ENCODE data around the gene PTPRO.

PTPRO gene

DNA sequence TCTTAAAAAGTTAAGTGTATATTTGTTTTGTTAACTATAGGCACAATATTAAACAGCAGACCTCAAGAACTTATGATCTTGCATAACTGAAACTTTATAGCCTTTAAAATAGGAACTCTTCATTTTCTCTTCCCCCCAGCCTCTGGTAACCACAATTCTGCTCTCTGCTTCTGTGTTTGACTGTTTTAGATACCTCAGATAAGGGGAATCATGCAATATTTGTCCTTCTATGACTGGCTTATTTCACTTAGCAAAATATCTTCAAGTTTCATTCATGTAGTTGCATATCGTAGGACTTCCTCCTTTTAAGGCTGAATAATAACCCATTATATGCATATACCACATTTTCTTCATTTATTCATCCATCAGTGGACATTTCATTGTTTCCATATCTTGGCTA is 131.3 kb downstream of the PTPRO start:
- peak in 3 of 4 experiments; percentile 1 to 18 (median 4) for DNase-seq

DNA sequence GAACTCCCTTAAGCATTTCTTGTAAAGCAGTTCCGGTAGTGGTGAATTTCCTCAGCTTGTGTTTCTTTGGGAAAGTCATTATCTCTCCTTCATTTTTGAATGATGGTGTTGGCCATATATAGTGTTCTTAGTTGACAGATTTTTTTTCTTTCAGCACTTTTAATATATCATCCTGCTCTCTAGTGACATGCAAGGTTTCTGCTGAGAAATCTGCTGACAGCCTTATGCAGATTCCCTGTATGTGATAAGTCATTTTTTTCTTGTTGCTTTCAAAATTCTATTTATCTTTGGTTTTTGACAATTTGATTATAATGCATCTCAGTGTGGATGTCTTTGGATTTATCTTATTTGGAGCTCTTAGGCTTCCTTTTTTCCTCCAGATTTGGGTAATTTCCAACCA is 135.7 kb downstream of the PTPRO start:
- no peak for DNase-seq

DNA sequence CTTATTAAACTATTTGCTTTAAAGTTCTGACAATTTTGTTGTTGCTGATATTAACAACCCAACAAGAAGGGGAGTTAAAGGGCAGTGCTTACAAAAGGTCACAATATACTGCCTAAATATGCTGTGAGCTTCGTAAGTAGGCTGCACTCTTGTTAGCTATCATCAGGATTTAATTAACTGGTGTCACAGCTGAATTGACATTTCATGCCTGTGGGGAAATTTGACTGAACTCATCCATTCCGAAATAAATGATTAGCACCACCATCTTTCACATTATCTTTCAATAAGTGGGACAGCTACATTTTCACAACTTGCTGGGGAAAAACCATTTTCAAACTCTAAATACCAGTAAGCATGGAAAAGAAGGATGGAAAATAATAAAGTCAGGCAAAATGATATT is 146.6 kb downstream of the PTPRO start:
- no peak for DNase-seq

DNA sequence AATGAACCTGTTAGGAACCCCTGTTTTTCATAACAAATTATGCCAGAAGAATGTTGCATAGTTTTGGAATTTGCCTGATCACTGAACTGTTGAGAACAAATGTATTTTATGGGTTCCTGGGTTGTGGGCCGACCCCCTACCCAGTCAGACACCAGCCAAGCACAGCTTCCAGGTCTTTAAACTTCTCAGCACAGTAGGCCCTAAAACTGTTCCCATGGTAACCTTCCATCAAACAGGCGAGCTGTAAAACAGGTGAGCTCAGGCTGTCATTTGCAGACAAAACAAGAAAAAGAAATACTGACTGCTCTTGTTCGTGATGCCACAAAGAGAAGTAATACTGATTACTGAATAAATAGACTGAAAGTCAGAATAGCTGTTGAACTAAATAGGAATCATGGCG is 147.0 kb downstream of the PTPRO start:
- DNase-seq = no peak

DNA sequence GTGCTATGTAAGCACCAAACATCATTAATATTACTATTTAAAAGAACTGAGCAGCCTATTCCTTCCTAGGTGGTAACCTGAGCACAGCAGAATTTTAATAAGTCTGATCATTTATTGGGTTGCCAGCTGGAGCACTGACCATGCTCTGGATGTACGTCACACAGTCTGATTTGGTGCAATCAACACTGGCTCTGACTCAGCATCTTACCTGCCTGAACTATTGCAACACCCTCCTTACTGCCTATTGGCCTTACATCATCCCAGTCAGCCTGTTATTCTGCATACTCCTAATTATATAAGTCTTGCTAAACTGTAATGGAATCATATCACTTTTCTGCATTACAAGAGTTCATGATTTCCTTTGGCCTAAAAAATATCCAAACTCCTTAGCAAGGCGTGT is 149.7 kb downstream of the PTPRO start:
- no peak for DNase-seq

DNA sequence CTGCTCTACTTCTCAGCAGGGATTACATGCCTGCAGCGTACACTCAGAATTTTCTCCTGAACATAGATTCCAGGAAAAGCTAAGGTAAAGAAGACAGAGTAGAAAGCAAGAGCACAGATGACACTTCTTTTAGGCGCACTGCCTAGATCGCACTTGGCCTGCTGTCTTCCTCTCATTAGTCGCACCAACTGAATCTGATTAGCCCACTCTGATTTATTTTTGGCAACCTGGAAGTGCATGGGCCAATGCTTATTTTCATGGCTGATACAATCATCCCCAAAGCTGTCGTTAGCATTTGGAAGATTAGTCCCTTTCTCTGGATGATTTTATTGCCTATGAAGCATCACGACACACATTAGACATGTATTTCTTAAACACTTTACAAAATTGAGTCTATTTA is 152.5 kb downstream of the PTPRO start:
- no peak for DNase-seq

DNA sequence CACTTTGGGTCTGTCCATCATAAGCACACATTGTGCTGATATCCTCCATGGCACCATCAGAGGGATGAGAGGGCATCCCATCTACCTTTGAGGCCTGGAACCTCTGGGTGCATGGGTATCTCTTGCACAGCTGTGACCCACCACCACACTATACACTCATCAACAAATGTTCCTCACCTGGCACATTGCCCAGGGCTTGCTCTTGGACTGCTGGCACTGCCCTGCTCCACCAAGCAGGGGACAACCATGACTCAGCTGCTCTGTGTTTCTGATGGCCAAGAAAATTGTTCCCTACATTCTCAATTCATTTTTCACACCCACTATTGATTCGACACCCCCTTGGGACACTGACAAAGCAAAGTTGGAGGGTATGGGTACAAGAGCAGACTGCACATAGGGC is 155.5 kb downstream of the PTPRO start:
- DNase-seq = no peak

DNA sequence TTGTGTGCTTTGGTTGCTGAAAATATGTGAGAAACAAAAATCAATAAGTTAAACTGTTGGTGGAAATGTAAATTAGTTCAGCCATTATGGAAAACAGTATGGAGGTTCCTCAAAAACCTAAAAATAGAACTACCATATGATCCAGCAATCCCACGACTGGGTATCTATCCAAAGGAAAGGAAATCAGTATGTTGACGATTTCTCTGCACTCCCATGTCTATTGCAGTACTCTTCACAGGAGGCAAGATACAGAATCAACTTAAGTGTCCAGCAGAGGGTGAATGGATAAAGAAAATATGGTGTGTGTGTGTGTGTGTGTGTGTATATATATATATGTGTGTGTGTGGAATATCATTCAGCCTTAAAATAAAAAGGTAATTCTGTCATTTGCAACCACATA is 159.5 kb downstream of the PTPRO start:
- DNase-seq = no peak

DNA sequence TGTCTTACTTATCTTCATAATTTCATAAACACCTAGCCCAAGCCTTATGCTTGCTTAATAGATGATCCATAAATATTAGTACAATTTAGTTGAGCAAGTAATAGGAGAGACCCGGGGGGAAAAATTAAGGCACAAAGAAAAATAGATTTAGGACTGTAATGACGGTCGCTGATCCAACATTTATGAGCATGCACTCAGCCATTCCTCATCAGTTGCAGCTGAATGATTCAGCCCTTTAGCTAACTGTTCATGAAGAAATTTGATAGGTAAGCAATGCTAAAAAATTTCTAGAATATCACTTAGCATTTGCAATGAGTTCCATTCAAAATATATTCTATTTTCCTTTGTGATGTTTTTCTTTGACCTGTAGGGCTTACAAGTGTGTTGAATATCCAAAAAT is 163.2 kb downstream of the PTPRO start:
- DNase-seq = no peak

DNA sequence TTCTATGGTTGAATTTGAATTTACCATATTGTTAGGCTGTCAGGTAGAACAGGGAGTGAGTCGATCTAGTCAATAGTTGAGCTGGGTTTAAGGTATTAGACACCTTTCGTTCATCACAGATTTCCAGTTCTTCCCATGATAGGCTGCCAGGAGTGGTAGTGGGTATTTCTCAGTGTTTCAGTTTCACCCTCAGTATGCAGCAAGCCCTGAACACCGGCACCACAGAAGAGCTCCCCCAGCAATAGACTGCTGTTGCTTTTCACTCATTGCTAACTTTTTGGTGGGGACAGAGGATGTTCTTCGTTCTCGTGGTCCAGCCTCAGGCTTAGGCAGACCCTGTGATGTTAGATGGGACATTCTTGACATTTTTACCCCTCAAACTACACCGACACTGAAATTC is 164.6 kb downstream of the PTPRO start:
- no peak for DNase-seq

DNA sequence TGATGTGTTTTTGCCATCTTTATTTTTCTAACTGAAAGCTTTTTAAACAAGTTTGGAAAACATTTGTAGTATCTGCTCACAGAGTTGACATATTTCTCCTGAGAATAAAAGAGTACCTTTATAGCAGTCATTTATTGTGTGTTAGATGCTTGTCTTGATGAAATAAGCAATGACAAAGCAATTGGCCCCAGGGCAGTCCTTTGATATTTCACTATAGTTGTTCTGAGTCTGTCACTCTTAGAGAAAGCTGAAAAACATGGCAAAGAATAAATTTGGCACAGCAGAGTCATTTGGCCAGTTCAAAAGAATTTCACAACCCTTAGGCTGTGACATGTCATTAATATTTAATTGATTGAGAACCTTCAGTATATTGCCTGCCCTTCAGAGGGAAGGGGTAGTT is 166.2 kb downstream of the PTPRO start:
- no peak for DNase-seq

DNA sequence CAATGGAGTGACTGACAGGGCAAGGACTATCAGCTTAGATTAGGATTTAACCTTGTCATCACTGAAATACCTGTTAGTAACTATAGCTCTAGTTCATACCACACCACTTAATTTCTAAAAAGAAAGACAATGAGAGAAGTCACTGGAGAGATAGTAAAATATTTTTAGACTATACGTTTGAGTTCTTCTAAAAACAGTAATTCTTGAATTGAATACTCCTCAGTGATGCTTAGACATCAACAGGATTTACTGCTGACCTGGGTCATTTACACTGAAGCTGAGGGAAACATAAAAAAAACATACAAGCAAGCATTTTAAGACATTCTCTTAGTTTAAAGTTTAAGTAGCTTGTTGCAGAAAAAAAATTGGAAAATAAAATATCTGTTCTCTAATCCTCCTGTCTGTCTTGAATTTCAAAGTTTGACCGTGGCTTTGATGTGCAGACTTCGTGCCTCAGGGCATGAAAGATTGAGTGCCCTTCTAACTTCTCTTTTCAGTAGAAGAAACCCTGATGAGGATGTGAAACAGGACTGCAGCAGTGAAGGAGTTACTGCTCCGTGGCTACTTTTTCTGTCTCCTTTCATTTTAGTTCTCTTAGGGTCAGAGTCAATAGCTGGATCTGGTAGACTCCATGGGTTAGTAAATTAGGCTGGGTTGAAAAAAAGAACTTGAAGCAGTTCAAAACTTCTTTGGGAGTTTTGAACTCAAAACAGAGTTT is 172.2 kb downstream of the PTPRO start:
- DNase-seq = peak in 3 of 4 experiments; percentile 8 to 38 (median 15)

DNA sequence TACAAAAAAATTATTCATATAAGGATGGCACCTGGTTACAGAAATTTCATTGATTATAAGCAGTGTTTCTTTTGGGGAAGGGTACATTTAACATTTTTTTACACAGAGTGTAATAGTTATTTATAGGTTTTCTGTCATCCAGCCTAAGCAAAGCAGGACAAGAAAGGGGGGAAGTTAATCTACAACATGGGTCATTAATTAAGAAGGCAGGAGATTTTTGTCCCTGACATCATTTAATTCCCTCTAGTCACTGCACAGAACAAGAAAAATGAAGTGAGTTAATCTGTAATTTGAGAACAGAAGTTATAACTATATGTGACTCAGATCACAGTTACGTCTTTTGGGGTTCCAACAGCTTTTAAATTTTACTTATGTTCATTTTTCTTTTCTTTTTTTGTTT is 173.4 kb downstream of the PTPRO start:
- no peak for DNase-seq

DNA sequence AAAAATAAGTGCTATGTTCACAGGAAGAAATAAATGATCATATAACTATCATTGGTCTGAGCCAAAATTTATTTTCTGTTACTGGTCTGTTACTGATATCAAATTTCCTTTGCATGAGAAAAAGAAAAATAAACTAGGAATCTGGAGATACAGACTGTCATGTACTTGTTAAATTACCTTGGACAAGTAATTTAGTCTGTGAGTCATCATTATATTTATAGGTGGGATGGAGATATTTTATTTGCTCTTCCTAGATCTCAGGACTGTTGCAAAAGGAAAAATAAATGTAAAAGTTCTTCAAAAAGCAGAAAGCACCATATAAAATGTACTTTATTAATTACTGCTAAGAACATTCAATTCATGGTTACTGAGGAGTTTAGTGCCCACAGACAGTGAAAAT is 174.4 kb downstream of the PTPRO start:
- DNase-seq = no peak

DNA sequence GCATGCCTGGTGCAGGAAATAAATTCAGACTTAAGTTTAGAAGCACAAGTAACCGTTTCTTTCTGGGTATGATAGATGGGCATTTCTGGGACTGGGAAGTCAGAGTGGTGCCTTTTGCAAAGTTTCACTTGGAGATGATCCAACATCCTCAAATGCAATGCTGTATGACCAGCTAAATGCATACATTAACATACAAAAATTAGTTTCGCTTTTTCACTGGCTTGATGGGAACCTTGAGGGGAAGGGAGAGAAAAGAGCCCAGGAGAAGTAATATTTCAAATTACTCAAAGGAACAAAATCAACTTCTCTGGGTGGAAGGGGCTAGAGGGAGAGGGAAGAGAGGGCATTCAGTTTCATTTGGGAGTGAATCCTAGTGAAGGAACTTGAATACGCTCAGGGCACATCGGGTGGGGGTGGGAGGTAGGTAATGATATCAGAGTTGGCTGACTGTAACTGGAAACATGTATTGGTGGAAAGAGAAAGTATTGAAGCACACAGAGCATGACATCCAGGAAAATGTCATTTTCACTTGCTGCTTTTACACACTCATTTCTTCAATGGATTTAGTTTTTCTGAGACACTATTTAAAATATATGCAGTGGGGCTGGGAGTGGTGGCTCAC is 175.5 kb downstream of the PTPRO start:
- DNase-seq = peak; percentile 13 to 57 (median 32)

DNA sequence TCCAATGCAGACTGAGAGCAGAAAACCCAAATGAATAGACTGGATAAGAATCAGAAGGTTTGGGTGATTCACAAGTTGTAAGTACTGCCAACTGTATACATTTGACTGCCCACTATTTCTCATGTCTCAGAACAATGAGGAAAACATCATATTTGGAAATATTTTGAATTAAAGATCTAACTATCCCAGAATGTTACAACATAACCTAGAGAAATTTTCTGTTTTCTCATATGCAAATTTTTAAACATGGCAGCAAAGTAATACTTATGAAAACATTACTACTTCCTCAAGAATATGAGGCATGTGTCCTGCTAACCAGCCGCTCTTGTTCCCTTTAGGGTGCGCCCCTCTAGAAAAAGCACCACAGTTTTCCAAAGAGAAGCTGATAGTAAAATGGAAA is 179.9 kb downstream of the PTPRO start:
- DNase-seq = no peak

DNA sequence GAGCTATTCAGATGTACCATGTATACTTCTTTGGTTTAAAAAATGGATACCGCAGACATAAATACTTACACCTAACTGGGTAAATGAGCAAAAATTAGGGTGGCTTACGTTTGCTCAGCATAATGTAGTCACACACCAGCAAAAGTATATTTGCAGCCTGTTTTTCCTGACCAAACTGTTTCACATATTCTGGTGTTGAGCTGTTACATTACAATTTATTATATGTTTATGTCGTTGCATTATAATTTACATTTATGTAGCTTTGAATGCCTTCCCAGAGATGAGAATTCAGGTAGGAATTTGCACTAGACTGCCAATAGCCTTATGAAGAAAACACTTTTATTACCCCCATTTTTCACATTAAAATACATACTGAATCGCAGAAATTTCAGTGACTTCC is 183.3 kb downstream of the PTPRO start:
- DNase-seq = no peak

DNA sequence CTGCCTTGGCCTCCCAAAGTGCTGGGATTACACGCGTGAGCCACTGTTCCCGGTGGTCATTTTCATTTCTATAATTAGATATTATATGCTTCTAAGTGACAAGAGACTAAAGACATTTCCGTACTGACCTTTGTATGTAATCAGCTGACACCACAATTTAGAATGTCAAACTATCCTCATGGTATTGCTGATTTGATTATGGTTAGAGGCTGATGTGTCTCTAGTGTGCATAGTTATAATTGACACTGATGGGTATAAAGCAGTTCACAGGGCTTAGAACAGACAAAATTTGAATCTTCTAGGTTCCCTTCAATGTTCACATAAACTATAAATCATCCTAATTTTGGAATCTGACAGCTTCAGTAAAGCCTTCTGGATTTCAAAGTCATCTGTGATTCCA is 192.7 kb downstream of the PTPRO start:
- no peak for DNase-seq

DNA sequence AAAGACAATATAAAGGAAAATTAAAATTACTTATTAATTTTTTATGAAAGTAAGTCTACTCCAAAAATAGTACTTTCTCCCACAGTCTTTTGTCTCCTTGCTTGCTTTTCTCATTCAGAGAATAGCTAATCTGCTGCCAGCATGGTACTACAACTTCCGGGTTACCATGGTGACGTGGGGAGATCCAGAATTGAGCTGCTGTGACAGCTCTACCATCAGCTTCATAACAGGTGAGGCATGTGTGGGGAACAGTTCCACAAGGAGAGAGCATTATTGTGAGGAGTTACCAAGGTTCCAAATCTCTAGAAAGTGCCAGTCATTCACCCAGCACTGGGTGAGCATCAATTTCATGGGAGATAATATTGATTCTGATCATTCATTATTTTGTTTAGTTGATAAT is 197.8 kb downstream of the PTPRO start:
- no peak for DNase-seq

DNA sequence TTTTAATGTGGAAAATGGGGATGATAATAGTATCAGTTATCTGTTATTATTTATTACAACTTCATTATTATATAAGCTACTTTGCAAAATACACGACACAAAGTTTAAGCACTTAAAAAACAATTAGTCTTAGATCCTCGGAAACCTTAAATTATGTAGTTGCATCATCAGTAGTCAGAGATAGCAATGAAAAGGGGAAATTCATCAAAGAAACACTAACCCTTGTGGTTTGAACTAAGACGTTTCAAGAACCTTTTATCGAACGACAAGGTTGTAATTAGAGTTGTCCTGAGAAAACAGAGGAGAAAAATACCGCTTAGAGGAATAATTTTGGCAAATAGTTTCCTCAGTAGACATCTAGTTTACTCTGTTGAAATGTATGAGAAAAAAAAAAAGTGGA is 198.5 kb downstream of the PTPRO start:
- DNase-seq = peak in 1 of 4 experiments; percentile 19

DNA sequence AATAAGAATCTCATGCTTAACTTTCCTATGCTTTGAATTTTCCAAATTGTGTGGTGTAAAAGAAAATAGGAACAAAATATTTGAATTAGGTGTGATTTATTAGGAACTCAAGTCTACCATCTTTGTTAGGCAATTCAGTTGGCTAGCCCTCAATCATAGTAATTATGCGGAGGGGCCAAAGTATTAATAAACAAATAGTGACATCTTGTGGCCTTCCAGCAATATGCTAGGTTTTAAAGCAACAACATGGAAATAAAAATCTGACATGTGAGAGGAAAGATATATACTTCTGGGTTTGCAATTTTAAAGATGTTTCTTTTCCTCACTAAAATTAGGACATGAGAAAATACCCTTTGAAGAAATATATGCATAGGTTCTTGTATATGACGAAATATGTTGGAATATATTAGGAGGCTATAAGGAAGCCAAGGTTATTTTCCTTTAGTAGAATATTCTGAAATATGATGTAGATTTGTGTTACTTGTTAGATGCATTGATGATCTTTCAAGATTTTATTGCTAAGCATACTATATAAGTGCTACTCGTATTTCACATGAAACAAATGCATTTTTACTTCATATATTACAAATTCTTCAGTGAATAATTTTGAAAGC is 200.4 kb downstream of the PTPRO start:
- peak; percentile 44 to 78 (median 62) for DNase-seq

DNA sequence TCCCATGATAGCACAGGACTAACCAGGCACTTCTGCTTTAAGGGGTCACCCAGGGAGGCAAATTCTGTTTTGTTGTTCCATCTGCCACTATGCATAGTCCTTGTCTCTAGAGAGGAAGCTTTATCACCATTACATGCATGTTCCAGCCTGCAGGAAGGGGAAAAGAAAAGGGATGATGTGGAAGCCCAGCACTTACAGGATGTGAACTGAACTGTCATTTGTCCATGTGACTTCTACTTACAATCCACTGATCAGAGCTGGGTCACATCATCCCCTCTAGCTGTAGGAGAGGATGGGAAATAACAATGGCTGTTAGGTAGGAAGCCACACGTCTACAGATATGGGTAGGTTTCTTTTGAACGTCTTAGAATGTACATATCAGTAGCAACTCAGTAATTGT is 203.1 kb downstream of the PTPRO start:
- DNase-seq = peak in 1 of 4 experiments; percentile 23

DNA sequence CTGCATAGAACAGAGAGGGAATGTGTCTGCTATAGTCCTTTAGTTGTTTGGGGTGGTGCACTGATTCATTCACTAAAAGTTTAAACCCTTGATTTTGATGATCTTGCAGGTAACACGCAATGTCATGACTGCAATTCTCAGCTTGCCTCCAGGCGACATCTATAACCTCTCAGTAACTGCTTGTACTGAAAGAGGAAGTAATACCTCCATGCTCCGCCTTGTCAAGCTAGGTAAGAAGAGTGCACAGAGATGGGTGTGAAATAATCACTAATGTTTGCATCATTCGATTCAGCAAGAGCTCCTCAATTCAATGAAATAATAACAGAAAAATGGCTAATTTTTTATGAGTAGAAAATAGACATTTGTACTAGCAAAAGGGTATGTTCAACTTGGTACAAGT is 203.7 kb downstream of the PTPRO start:
- peak in 1 of 4 experiments; percentile 26 for DNase-seq
